GM12891 (cell line): ENCODE measurements around the gene ASB18.

Experiments used
- POLR2A ChIP-seq: IDR thresholded peaks from 2 replicates; pipeline ENCODE4 v1.6.1; 2011; ENCODE audit warnings: low read depth, low read length, control low read depth
- POLR2AphosphoS5 ChIP-seq: IDR thresholded peaks from 2 replicates; pipeline ENCODE4 v1.6.1; 2011; ENCODE audit warnings: low read depth, low read length, control low read depth
- POU2F2 ChIP-seq: IDR thresholded peaks from 2 replicates; pipeline ENCODE4 v1.6.1; 2011; ENCODE audit warnings: low read depth, mild to moderate bottlenecking, control low read depth, low read length, moderate library complexity
- SPI1 ChIP-seq: IDR thresholded peaks from 2 replicates; pipeline ENCODE4 v1.6.1; 2011; ENCODE audit warnings: low read depth, low read length, control low read depth
- TAF1 ChIP-seq: IDR thresholded peaks from 2 replicates; pipeline ENCODE4 v1.6.1; 2011; ENCODE audit warnings: low read depth, low read length, control low read depth

DNA sequence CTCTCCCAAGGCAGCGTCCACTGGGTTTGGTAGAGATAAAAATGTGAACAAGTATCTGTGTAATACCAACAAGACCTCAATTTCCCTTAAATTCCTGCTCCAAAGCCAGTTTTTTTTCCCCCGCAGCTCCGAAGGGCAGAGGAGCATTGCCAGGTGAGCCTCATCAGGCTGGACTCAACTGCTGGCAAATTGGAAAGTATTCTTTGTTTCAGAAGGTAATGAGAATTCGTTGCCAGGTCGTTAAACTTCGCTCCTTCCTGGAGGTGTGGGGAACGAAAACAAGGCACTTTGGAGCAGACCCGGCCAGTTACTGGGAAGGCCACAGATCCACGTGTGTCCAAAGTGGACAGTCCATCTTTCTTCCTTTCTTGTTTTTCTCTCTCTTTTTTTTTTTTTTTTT, 30.4 kb upstream of the ASB18 start:
- TF ChIP-seq TAF1 (no peak), POLR2A (no peak), SPI1 (no peak), POLR2AphosphoS5 (no peak), POU2F2 (no peak)
